Heart right ventricle (tissue), 16 donors: ENCODE measurements around the gene ARF6. TPM values are rescaled to one million over a fixed set of nuclear protein-coding genes. Genes with fewer than 3 reads are reported as not detected.
"Not testable (repeated sequence)": the region's sequence is repeated elsewhere in the genome, so short reads cannot be mapped to it uniquely, and the experiment has no call there.

Experiments used
- ATAC-seq, 8 donors: fragments of 200-7000 bp; cut with Tn5 transposase; one replicate each; pipeline ENCODE4 v1.9.1; 2020; ENCODE audit warnings: mild to moderate bottlenecking in 8 of 8, moderate library complexity in 8 of 8, moderate number of reproducible peaks in 1 of 8
- DNase-seq, 2 donors: peaks; one replicate each; pipeline ENCODE4 v3.0.0-alpha.2; 2020
- H3K27ac ChIP-seq, 10 donors: fragments of 200-600 bp; sonication (generic) in 2 of 10; one replicate each; pipeline versions ENCODE4 v1.5.0 to v1.8.0; 2020 to 2022; ENCODE audit warnings: mild to moderate bottlenecking in 3 of 10
- H3K27me3 ChIP-seq, 7 donors: fragments of 200-600 bp; one replicate each; pipeline ENCODE4 v1.8.0; 2021 to 2022; ENCODE audit warnings: mild to moderate bottlenecking in 2 of 7
- H3K36me3 ChIP-seq, 9 donors: fragments of 200-600 bp; sonication (generic) in 1 of 9; one replicate each; pipeline versions ENCODE4 v1.5.0 to v1.8.0; 2020 to 2022; ENCODE audit warnings: mild to moderate bottlenecking in 2 of 9
- H3K4me1 ChIP-seq, 9 donors: fragments of 200-600 bp; sonication (generic) in 1 of 9; one replicate each; pipeline versions ENCODE4 v1.5.0 to v1.8.0; 2020 to 2022; ENCODE audit warnings: mild to moderate bottlenecking in 4 of 9
- H3K4me3 ChIP-seq, 10 donors: fragments of 200-600 bp; sonication (generic) in 2 of 10; one replicate each; pipeline versions ENCODE4 v1.5.0 to v1.8.0; 2020 to 2022; ENCODE audit warnings: mild to moderate bottlenecking in 7 of 10, moderate library complexity in 2 of 10
- H3K9me3 ChIP-seq, 11 donors: fragments of 200-600 bp in 10 of 11; sonication (generic) in 2 of 11; one replicate each; pipeline versions ENCODE4 v1.5.0 to v1.8.0; 2013 to 2022; ENCODE audit warnings: mild to moderate bottlenecking in 2 of 11, control low read depth in 1 of 11, moderate library complexity in 1 of 11
- WGBS, 2 donors: extraction: QIAGEN DNeasy Blood & Tissue Kit; methylation state at CpG; one replicate each; pipeline ENCODE4 v1.1.7; 2013; ENCODE audit warnings: inconsistent platforms in 1 of 2; 5-methylcytosine and 5-hydroxymethylcytosine counted together
- intact Hi-C, 10 donors: fragments of 100-400 bp; cut with DNase I; formaldehyde crosslinking; loops; one replicate each; pipeline versions ENCODE4 v1.11.1 to v1.14.2; 2022
- polyA plus RNA-seq, 2 donors: library from polyadenylated mRNA; stranded (reverse); fragments of 200-250 nt; gene quantifications; one replicate each; pipeline ENCODE4 v1.2.3, GENCODE V29; 2013
- total RNA-seq, 10 donors: library from RNA; stranded (reverse); fragmentation: NEBNext Ultra II Directional in 3 of 10; extraction: Animal tissue kit (Norgen Biotek cat#: 25700) in 3 of 10; gene quantifications; one replicate each; pipeline versions ENCODE4 v1.2.1 to v1.2.4, GENCODE V29; 2021 to 2023
- TF ChIP-seq, protein P1 (sequence below), 9 donors: fragments of 200-600 bp; sonication (generic) in 2 of 9; IDR thresholded peaks; one replicate each; pipeline versions ENCODE4 v1.5.0 to v1.8.0; 2021 to 2022; ENCODE audit warnings: antibody characterized with exemption in 9 of 9, mild to moderate bottlenecking in 5 of 9, moderate library complexity in 1 of 9
- donor health status: Arrhythmogenic right ventricular cardiomyopathy.
- donor health status: ischemic (EF 13 %, LVEDD 7.1; RV severe dilation, severe dysfunction).
- donor health status: healthy with polysubstance abuse.
- donor health status: DM: no; HTN: yes; CAD: no.
- donor health status: DM: no; HTN: no; CAD: no.
- donor health status: ischemic (EF 25% LVEDD 6.9; RV normal size, moderate dysfunction).
- donor health status: ischemic (EF 25% LVEDD 5.7; RV mildly dilated, moderate dysfunction).
- donor health status: healthy.
- donor health status: DM: yes; HTN: yes; CAD: no.
- donor health status: Ischemic cardiomyopathy.
- donor health status: ischemic (EF 35%, LVEDD 5.7; RV mildly dilated, moderate dysfunction).
- donor health status: nonischemic (EF 11% LVEDD 7.7; RV severe dilation, severe dysfunction).
- donor health status: DM: yes; HTN: yes; CAD: no.
- donor health status: PGD.
- donor health status: ischemic (EF 29% LVEDD 5.4; RV normal size, mild dysfunction).
- donor health status: nonischemic (EF 23%, LVEDD 6.1; RV moderate dilation, normal function).

ARF6 gene
- total and polyA plus RNA-seq, 12 donors: 11.0 to 40.5 (median 24.1) TPM

GRCh38 chr14:49867831-49868719 lies 24.8 kb upstream of the ARF6 start:
- WGBS, 2 donors: 1% methylated on average over 43 to 57 of the region's 57 CpGs
- no peaks in the 10 kb centered on the region for H3K9me3 ChIP-seq
- no peaks in the 10 kb centered on the region for H3K36me3 ChIP-seq
- peak overlapping the region; percentile 75 to 97 (median 94) for H3K27ac ChIP-seq
- TF ChIP-seq, protein P1, sequence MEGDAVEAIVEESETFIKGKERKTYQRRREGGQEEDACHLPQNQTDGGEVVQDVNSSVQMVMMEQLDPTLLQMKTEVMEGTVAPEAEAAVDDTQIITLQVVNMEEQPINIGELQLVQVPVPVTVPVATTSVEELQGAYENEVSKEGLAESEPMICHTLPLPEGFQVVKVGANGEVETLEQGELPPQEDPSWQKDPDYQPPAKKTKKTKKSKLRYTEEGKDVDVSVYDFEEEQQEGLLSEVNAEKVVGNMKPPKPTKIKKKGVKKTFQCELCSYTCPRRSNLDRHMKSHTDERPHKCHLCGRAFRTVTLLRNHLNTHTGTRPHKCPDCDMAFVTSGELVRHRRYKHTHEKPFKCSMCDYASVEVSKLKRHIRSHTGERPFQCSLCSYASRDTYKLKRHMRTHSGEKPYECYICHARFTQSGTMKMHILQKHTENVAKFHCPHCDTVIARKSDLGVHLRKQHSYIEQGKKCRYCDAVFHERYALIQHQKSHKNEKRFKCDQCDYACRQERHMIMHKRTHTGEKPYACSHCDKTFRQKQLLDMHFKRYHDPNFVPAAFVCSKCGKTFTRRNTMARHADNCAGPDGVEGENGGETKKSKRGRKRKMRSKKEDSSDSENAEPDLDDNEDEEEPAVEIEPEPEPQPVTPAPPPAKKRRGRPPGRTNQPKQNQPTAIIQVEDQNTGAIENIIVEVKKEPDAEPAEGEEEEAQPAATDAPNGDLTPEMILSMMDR (IDR thresholded peaks at IDR 0.05): peak in 1 of 9 donors; percentile 4
- H3K4me1 ChIP-seq: peaks cover 0 to 56% (median 21%) of the 10 kb centered on the region in 9 donors
- ATAC-seq (peak; percentile 95 to 98 (median 97)), DNase-seq (peak; percentile 96 to 98)
- H3K4me3 ChIP-seq: peak overlapping the region; percentile 22 to 75 (median 62)
- intact Hi-C loops: loop anchor here in 5 of 10 donors (1.0 to 10.0 kb wide), 7 partner anchors 24 to 657 kb away; partner anchors contain the start of genes ARF6 (in 2 of the 5) and DNAAF2 (in 1 of the 5)
- no peaks in the 10 kb centered on the region for H3K27me3 ChIP-seq

DNA sequence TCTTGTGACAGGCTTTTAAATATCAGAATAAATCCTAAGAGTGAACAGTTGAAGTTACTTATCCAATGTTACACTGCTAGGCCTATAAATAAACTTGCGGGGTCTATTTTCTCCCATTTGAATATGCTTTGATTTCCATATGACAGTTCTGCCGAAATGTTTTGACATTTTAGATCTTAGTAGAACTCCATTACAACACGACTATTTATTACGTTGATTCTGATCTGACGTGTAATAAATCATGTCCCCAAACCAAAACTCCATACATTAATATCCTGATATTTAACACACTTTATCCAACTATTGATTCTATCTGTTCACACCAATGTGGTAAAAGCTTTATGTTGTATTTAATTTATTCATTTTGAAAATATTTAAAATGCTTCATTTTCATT lies 24.2 kb upstream of the ARF6 start:
- DNase-seq (no peak), ATAC-seq (no peak)
- TF ChIP-seq, protein P1 (IDR thresholded peaks at IDR 0.05): no peak
- Histone ChIP-seq H3K27me3 (no peaks in the 10 kb centered on the region), H3K36me3 (no peaks in the 10 kb centered on the region), H3K27ac (peak overlapping the region; percentile 62 to 97 (median 86)), H3K4me1 (peaks cover 0 to 50% (median 16%) of the 10 kb centered on the region in 9 donors), H3K4me3 (peak overlapping the region in 9 of 10 donors; percentile 27 to 75 (median 65)), H3K9me3 (no peaks in the 10 kb centered on the region)
- 58 to 59% methylated on average over 5 of the region's 5 CpGs for WGBS, 2 donors
- intact Hi-C loops: loop anchor here in 5 of 10 donors (1.0 to 10.0 kb wide), 7 partner anchors 24 to 656 kb away; partner anchors contain the start of genes ARF6 (in 2 of the 5) and DNAAF2 (in 1 of the 5)

DNA sequence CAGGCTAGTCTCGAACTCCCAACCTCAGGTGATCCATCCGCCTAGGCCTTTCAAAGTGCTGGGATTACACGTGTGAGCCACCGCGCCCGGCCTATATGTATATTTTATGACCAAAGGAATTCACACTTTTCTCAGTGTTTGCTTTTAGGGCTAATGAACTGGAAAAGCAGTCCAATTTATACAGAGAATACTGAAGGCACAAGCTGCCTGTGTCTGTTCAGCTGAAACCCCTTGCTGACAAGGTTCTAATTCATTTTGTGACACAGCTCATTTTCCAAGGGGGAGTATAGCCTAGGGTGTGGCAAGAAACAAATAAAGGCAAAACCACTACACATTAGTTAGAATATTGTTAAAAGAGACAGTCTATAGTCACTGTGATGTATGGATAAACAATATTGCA lies 22.0 kb upstream of the ARF6 start:
- WGBS, 2 donors: 95 to 98% methylated on average over 6 of the region's 6 CpGs
- Histone ChIP-seq H3K27ac (no peak overlapping the region), H3K27me3 (no peaks in the 10 kb centered on the region), H3K4me1 (peaks cover 0 to 29% (median 6%) of the 10 kb centered on the region in 9 donors), H3K4me3 (no peak overlapping the region), H3K36me3 (no peaks in the 10 kb centered on the region), H3K9me3 (no peaks in the 10 kb centered on the region)
- TF ChIP-seq, protein P1 (IDR thresholded peaks at IDR 0.05): no peak
- intact Hi-C loops: loop anchor here in 1 of 10 donors (5.0 kb wide), 1 partner anchor 236 kb away; no protein-coding TSS in a partner anchor
- DNase-seq: no peak
- ATAC-seq: no peak

- ATAC-seq, DNase-seq, H3K27me3 ChIP-seq, H3K36me3 ChIP-seq, H3K4me3 ChIP-seq, H3K27ac ChIP-seq, H3K9me3 ChIP-seq: not testable (repeated sequence)
- peaks cover 0 to 17% (median 3%) of the 10 kb centered on the region in 9 donors for H3K4me1 ChIP-seq
- WGBS, 2 donors: 84 to 85% methylated on average over 6 of the region's 6 CpGs
- intact Hi-C loops: loop anchor here in 1 of 10 donors (5.0 kb wide), 1 partner anchor 234 kb away; no protein-coding TSS in a partner anchor
Measured at GRCh38 chr14:49873548-49873947, 19.3 kb upstream of the ARF6 start.
